ENCODE results near the gene METTL5. TPM values are rescaled to one million over a fixed set of nuclear protein-coding genes. Genes with fewer than 3 reads are reported as not detected.

The METTL5 gene
- total and polyA plus RNA-seq, 2 experiments from 2014 or later: 60.7 to 61.0 TPM

GRCh38 chr2:169772651-169773050 lies 52.1 kb downstream of the METTL5 start:
- Histone ChIP-seq H3K36me3 (replicated peaks; ENCODE audit: insufficient read depth, low read depth) (no peaks in the 10 kb centered on the region), H3K9me2 (replicated peaks; ENCODE audit: insufficient read depth) (no peaks in the 10 kb centered on the region), H3K4me2 (no peak overlapping the region), H2AFZ (no peak overlapping the region), H3K27ac (no peak overlapping the region), H3K4me3 (no peak overlapping the region), H3K79me2 (no peaks in the 10 kb centered on the region), H3K27me3 (no peaks in the 10 kb centered on the region), H3K9me3 (ENCODE audit: low read depth) (no peaks in the 10 kb centered on the region), H3K4me1 (ENCODE audit: insufficient read depth) (no peaks in the 10 kb centered on the region), H4K20me1 (ENCODE audit: insufficient read depth, poor library complexity, severe bottlenecking) (no peaks in the 10 kb centered on the region)
- no peak for TF ChIP-seq EZH2 (IDR thresholded peaks at IDR 0.05; ENCODE audit: borderline replicate concordance)
- no peak for TF ChIP-seq CTCF (IDR thresholded peaks at IDR 0.05; ENCODE audit: poor library complexity)
- TF ChIP-seq EZH2phosphoT487 (IDR thresholded peaks at IDR 0.05; ENCODE audit: low read depth, severe bottlenecking, unreplicated experiment): no peak
- no peak for DNase-seq (ENCODE audit: low spot score)
- WGBS (ENCODE audit: low lambda C conversion rate, missing lambda C conversion rate): 81% methylated on average over 2 of the region's 2 CpGs

- Histone ChIP-seq H4K20me1 (ENCODE audit: insufficient read depth, poor library complexity, severe bottlenecking) (no peaks in the 10 kb centered on the region), H3K36me3 (replicated peaks; ENCODE audit: insufficient read depth, low read depth) (no peaks in the 10 kb centered on the region), H3K4me3 (no peak overlapping the region), H3K4me2 (no peak overlapping the region), H3K79me2 (no peaks in the 10 kb centered on the region), H3K9me3 (ENCODE audit: low read depth) (no peaks in the 10 kb centered on the region), H3K27me3 (no peaks in the 10 kb centered on the region), H2AFZ (no peak overlapping the region), H3K9me2 (replicated peaks; ENCODE audit: insufficient read depth) (no peaks in the 10 kb centered on the region), H3K4me1 (ENCODE audit: insufficient read depth) (no peaks in the 10 kb centered on the region), H3K27ac (no peak overlapping the region)
- peak; percentile 30 for DNase-seq (ENCODE audit: low spot score)
- WGBS (ENCODE audit: low lambda C conversion rate, missing lambda C conversion rate): 98% methylated on average over 2 of the region's 2 CpGs
- no peak for TF ChIP-seq EZH2 (IDR thresholded peaks at IDR 0.05; ENCODE audit: borderline replicate concordance)
- TF ChIP-seq CTCF (IDR thresholded peaks at IDR 0.05; ENCODE audit: poor library complexity): no peak
- no peak for TF ChIP-seq EZH2phosphoT487 (IDR thresholded peaks at IDR 0.05; ENCODE audit: low read depth, severe bottlenecking, unreplicated experiment)
These were observed 53.1 kb downstream of the METTL5 start for GRCh38 chr2:169771612-169772011.

- H3K27me3 ChIP-seq: no peaks in the 10 kb centered on the region
- no peaks in the 10 kb centered on the region for H3K79me2 ChIP-seq
- H3K9me2 ChIP-seq (replicated peaks; ENCODE audit: insufficient read depth): no peaks in the 10 kb centered on the region
- no peaks in the 10 kb centered on the region for H4K20me1 ChIP-seq (ENCODE audit: insufficient read depth, poor library complexity, severe bottlenecking)
- H3K27ac ChIP-seq: no peak overlapping the region
- H3K36me3 ChIP-seq (replicated peaks; ENCODE audit: insufficient read depth, low read depth): no peaks in the 10 kb centered on the region
- WGBS (ENCODE audit: low lambda C conversion rate, missing lambda C conversion rate): 84% methylated on average over 5 of the region's 5 CpGs
- TF ChIP-seq EZH2phosphoT487 (IDR thresholded peaks at IDR 0.05; ENCODE audit: low read depth, severe bottlenecking, unreplicated experiment) (no peak), CTCF (IDR thresholded peaks at IDR 0.05; ENCODE audit: poor library complexity) (no peak), EZH2 (IDR thresholded peaks at IDR 0.05; ENCODE audit: borderline replicate concordance) (no peak)
- no peaks in the 10 kb centered on the region for H3K4me1 ChIP-seq (ENCODE audit: insufficient read depth)
- no peak overlapping the region for H3K4me3 ChIP-seq
- no peak overlapping the region for H3K4me2 ChIP-seq
- no peak for DNase-seq (ENCODE audit: low spot score)
- no peak overlapping the region for H2AFZ ChIP-seq
- H3K9me3 ChIP-seq (ENCODE audit: low read depth): no peaks in the 10 kb centered on the region
These were observed 53.7 kb downstream of the METTL5 start for GRCh38 chr2:169771021-169771420.
